Stimulated activated CD8-positive, alpha-beta memory T cell treated with anti-CD3 and anti-CD28 coated beads, Interleukin-12 subunit alpha, Interleukin-12 subunit beta, amount 100 ng/mL, for 4 hours (primary cell): Measurements from ENCODE around the gene TYMP.
A peak's percentile ranks its signal among the peaks of the same experiment; 100 is the strongest.
"Not testable (repeated sequence)": the region's sequence is repeated elsewhere in the genome, so short reads cannot be mapped to it uniquely, and the experiment has no call there.

ENCODE experiments used
- DNase-seq: peaks from one replicate; pipeline ENCODE4 v3.0.0-alpha.2; 2020; ENCODE audit warnings: low read depth

Gene TYMP

GRCh38 chr22:50562523-50563412 lies 33.0 kb upstream of the TYMP start, which contains the start of gene SYCE3:
Gene SYCE3, minus strand, starts transcription at chr22:50562919. Its CDS starts 6,514 bp downstream, at chr22:50556405.
- peak; percentile 92 for DNase-seq

DNA sequence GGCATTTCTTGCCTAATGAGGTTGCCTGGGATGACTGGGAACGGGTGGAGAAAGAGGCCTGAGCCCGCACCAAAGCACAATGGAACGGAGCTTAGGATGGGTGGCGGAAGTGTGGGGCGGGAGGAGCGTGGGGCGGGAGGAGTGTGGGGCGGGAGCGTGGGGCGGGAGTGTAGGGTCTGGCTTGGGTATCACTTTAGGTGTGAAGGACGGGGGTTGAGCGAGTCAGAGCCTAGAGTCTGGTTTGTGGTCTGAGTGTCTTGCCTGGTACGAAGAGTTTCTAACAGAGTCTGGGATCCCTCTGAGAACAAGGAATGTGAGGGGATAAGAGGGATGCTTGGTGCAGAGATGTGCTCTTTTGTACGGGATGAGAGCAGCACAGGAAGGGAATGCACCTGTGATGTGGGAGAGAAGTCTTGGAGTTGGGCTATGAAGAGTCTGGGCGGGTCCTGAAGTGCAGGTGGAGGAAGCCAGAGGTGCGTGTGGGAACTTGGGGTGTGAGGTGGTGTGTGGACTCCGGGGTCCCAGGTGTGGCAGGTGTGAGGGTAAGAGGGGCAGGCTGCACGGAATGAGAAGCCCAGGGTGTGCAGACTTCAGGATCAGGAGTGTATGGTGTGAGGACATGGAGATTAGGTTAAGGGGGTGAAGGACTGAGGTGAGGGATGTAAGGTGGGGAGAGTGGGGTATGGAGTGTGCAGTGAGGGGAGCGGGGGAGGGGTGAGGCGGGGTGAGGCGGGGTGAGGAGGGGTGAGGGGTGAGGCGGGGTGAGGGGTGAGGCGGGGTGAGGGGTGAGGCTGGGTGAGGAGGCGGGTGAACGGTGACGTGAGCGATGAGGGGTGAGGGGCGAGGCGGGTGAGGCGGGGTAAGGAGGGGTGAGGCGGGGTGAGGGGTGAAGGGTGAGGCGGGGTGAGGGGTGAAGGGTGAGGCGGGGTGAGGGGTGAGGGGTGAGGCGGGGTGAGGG lies 31.9 kb upstream of the TYMP start:
- no peak for DNase-seq

DNA sequence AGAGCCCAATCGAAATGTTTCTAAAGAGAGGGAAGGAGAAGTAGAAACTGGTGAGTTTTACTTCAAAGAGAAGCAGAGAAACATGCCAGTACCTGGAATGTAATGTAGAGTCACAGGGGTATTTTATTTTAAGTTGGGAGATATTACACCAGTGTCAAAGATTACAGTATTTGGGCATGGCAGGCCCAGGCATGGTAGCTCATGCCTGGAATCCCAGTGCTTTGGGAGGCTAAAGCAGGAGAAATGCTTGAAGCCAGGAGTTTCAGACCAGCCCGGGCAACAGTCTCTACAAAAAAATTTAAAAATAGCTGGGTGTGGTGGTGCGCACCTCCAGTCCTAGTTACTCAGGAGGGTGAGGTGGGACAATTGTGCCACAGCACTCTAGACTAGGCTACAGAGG lies 30.2 kb upstream of the TYMP start:
- DNase-seq, result no peak

DNA sequence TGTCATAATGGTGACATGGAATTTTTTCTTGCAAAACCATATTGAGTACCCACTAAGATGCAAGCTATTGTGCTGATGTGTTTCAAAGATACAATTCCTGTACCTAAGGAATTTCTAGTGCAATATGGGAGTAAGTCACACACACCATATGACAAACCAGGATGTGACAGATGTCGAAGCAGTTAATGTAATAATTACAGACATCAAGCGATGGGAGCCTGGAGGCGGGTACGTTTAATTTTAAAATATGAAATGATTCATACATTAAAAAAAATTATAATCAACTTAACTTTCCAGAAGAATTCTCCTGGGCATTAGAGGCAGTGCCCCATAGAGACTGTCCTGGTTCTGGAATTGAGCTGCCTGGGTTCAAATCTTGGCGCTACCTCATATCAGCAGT lies 26.9 kb upstream of the TYMP start:
- DNase-seq, result no peak

DNA sequence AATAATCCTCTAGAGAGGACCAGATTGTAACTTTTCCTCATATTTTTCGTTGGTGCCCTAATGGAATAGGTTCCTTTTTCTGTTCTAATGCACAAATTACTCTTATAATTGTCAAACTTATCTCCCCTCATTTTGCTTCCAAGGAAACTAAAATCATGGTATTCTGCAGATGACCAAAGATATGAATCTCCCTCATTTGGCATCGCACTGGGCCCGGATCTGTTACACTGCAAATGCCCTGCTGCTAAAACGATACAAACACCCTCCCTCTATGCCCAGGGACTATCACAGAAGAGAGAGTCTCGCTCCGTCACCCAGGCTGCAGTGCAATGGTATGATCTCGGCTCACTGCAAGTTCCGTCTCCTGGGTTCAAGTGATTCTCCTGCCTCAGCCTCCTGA lies 23.5 kb upstream of the TYMP start:
- DNase-seq, result no peak

GRCh38 chr22:50551160-50551752 lies 21.4 kb upstream of the TYMP start:
- DNase-seq, result no peak

DNA sequence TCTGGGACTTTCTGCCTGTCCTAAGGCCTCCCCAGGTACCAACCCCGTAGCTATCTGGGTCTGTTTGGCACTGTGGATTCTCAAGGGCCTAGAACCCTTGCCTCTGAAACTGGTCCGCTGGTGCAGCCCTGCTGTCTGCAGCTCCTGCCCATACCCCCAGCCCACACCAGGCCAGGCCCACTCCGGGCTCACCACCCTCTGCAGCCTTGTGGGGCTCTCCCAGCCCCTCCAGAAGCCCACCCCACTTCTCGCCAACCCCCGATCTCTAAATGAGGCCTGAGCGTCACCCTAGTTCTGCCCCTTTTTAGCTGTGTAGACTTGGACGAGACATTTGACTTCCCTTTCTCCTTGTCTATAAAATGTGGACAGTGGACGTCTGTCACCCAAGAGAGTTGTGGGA lies 20.6 kb upstream of the TYMP start:
- DNase-seq, result no peak

- DNase-seq, result no peak
Observed at GRCh38 chr22:50548921-50549790, 19.3 kb upstream of the TYMP start.

DNA sequence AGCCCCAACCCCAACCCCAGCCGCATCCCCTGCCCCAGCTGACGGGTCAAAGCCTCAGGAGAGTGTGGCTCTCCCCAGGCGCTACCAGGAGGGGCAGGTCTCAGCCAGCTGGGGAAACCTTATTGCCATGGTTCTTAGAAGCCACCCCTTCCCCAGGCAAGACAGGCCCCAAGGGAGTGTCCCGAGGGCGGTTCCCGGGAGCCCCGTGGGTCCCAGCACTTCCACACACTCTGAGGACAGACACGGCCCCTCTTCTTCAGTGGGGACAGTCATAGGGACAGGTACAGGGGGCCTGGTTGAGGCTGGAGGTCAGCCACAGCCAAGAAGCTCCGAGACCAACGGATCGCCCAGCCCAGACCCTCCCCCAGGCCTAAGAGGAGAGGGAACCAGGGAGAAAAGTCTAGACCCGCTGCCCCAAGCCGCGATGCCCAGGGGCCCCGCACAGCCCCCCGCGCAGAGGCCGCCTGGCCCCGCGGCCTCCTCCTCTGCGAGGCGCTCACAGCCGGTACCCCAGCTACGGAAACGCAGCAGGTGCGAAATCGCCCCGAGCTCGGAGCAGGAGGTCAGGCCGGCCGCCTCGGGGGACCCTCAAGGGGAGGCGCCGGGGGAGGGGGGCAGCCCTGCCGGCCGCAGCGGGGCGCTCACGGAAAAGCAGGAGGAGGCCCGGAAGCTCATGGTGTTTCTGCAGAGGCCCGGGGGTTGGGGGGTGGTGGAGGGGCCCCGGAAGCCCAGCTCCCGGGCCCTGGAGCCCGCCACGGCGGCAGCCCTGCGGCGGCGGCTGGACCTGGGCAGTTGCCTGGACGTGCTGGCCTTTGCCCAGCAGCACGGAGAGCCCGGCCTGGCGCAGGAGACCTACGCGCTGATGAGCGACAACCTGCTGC lies 18.5 kb upstream of the TYMP start:
- peak; percentile 47 for DNase-seq

- DNase-seq, result no peak
Observed at GRCh38 chr22:50547263-50547985, 17.6 kb upstream of the TYMP start.

GRCh38 chr22:50546326-50547262 lies 16.8 kb upstream of the TYMP start:
- DNase-seq, result no peak

GRCh38 chr22:50545522-50546325 lies 15.9 kb upstream of the TYMP start, which contains the start of gene KLHDC7B:
Gene KLHDC7B, plus strand, starts transcription at chr22:50545899. Its CDS starts 345 bp downstream, at chr22:50546244.
- DNase-seq, result no peak

DNA sequence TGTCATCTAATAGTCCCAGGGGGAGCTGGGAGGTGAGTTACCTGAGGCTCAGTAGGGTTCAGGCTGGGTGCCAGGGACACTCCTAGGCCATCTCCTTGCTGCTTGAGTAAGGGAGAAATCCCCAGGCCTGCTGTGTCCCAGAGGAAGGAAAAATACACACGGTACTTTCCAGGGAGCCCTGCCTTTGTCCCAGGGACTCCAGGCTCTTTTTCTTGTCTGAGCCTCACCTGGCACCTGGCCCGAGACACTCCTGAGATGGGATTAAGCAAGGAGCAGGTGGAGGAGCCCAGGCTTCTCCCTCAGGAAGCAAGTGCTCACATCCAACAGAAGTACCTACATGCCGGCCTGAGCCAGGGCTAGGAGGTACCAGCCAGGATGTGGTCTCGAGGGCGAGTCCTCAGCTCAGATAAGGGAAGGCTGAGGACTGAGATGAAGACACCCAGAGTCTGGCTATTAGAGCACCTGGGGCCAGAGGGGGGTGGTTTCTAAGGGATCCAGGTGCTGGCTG lies 15.0 kb upstream of the TYMP start:
- no peak for DNase-seq

DNA sequence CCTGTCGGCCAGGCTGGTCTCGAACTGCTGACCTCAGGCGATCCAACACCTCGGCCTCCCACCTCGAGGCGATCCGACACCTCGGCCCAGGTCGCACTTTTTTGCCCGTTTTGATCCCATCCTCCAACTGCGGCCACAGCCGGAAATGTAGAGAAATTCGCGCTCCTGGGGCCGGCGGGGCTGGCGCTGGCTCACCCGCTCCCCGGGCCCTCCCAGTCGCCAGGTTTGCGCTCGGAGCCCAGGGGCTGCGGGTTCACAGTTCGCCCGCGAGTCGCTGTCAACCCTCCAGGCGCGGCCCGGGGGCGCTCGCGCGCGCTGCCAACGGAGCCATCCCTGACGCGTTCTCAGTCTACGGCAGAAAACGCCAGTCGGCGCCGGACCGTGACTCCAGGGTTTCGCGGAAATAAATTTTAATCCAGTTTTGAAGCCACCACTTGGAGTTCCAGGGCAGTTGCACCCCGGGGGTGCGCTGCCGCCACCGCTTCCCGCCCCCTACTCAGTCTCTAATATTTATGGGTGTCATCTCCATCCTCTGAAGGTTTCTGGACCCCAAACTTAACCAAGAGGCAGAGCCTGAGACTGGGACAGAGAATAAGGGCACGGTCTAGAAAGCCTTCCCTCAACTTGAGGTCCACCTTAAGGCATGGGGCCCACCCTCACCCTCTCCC lies 14.4 kb upstream of the TYMP start:
- DNase-seq, result peak; percentile 75

GRCh38 chr22:50542416-50542927 lies 12.7 kb upstream of the TYMP start:
- DNase-seq, result no peak

DNA sequence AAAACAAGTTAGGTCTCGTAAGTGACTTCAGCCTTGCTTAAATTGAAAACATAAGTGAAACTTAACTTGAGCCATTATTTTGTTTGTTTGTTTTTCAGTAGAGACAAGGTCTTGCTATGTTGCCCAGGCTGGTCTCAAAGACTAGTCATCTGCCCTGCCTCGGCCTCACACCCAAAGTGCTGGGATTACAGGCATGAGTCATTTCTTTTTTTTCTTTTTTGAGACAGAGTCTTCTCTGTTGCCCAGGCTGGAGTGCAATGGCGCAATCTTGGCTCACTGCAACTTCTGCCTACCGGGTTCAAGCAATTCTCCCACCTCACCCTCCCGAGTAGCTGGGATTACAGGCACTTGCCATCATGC lies 11.8 kb upstream of the TYMP start:
- DNase-seq, result not testable (repeated sequence)

- DNase-seq, result no peak
Observed at GRCh38 chr22:50540381-50540780, 10.6 kb upstream of the TYMP start.
